Measurements from ENCODE around the gene CCDC142. TPM values are rescaled to one million over a fixed set of nuclear protein-coding genes. Genes with fewer than 3 reads are reported as not detected.

The CCDC142 gene
- total and polyA plus RNA-seq, 9 of the 15 experiments (the other 6 are each of a cell fraction or from before 2014, with no cell fraction given) = 0.55 to 11.7 (median 7.2) TPM

DNA sequence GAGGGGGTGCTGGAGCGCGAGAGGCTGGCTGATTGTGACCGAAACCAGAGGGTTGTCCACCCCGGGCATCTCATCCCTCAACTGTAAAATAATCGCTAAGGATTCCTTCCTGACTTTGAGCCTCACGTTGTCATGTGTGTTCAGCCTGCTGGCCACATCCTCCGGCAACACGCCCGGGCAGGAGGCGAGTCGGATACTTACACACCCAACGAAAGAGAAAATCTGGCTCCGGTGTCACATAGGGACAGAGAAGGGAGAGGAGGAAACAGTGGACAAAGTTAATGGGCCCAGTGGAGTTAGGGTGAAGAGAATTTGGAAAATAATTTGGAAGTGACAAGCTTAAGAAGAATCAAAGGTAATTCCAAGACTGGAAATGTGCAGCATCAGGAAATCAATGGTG lies 33.9 kb upstream of the CCDC142 start (continued):
- TF ChIP-seq PHF20 (IDR thresholded peaks at IDR 0.05; ENCODE audit: partially characterized antibody) (no peak), NFIX (CRISPR knock-in tag; IDR thresholded peaks at IDR 0.05; ENCODE audit: low read depth) (no peak)
- TF ChIP-seq, protein P1, sequence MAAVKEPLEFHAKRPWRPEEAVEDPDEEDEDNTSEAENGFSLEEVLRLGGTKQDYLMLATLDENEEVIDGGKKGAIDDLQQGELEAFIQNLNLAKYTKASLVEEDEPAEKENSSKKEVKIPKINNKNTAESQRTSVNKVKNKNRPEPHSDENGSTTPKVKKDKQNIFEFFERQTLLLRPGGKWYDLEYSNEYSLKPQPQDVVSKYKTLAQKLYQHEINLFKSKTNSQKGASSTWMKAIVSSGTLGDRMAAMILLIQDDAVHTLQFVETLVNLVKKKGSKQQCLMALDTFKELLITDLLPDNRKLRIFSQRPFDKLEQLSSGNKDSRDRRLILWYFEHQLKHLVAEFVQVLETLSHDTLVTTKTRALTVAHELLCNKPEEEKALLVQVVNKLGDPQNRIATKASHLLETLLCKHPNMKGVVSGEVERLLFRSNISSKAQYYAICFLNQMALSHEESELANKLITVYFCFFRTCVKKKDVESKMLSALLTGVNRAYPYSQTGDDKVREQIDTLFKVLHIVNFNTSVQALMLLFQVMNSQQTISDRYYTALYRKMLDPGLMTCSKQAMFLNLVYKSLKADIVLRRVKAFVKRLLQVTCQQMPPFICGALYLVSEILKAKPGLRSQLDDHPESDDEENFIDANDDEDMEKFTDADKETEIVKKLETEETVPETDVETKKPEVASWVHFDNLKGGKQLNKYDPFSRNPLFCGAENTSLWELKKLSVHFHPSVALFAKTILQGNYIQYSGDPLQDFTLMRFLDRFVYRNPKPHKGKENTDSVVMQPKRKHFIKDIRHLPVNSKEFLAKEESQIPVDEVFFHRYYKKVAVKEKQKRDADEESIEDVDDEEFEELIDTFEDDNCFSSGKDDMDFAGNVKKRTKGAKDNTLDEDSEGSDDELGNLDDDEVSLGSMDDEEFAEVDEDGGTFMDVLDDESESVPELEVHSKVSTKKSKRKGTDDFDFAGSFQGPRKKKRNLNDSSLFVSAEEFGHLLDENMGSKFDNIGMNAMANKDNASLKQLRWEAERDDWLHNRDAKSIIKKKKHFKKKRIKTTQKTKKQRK (IDR thresholded peaks at IDR 0.05; ENCODE audit: borderline replicate concordance, low read depth, low read length) = no peak

DNA sequence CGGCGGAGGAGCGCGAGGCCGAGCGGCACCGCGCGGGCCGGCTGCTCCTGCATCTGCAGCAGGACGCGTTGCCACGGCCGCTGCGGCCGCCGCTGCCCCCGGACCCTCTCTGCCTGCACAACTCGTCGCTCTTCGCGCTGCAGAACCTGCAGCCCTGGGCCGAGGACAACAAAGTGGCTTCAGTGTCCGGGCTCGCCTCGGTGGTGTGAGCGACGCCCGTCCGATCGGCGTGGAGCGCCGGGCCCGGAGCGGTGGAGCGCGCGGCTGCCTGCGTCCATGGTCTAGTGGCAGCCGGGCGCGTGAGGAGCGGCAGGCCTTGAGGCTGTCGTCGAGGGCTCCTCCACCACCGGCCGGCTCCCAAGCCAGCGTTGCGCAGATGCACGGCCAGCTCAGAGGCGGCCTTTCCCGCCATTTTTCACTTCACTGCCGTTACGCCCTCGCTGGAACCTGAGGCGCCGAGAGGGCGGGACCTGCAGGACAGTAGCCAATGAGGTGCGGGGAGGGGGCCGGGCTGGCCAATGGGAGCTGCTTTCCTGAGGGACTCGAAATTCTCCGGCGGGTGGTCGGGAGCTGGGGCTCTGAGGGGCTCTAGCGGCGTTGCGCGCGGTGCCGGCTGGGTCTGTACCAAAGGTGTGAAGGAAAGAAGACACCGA lies 33.3 kb upstream of the CCDC142 start:
- intact Hi-C loops (cut with micrococcal nuclease) = no loop called here
- H3K9ac ChIP-seq (ENCODE audit: insufficient read depth in 1 of 2, low read depth in 2 of 2, low read length in 2 of 2) = no peak overlapping the region
- peak in 1 of 4 experiments; percentile 49 for DNase-seq (ENCODE audit: extremely low read depth in 1 of 4, low spot score in 3 of 4)
- H3K4me1 ChIP-seq (replicated peaks in 1 of 2; ENCODE audit: control insufficient read depth in 2 of 2, insufficient read depth in 2 of 2, low read length in 2 of 2) = peaks cover 0 to 19% of the 10 kb centered on the region in 2 experiments; a peak in 3 of 5 replicates
- no peaks in the 10 kb centered on the region for H3K79me2 ChIP-seq (ENCODE audit: control insufficient read depth, insufficient read depth, low read length)
- 86% methylated on average over 44 of the region's 72 CpGs for WGBS (ENCODE audit: insufficient coverage, low coverage, missing lambda C conversion rate)
- no peak for FAIRE-seq
- H3K9me3 ChIP-seq (replicated peaks; ENCODE audit: control insufficient read depth, insufficient read depth, low read depth, low read length) = no peaks in the 10 kb centered on the region
- H3K4me2 ChIP-seq (ENCODE audit: insufficient read depth, low read length) = no peak overlapping the region
- ChIA-PET POLR2A (no interaction called here), CTCF (ENCODE audit: low intra/inter-chr PET ratio) (no interaction called here)
- ATAC-seq = no peak
- H3K27me3 ChIP-seq (ENCODE audit: control insufficient read depth in 2 of 2, insufficient read depth in 2 of 2, low read length in 2 of 2) = no peaks in the 10 kb centered on the region
- no peak overlapping the region for H3K27ac ChIP-seq (ENCODE audit: extremely low read depth, low read depth, low read length)
- no peaks in the 10 kb centered on the region for H3K9me1 ChIP-seq (ENCODE audit: control insufficient read depth, insufficient read depth, low read length)
- H3K36me3 ChIP-seq (ENCODE audit: control insufficient read depth, insufficient read depth, low read length) = no peaks in the 10 kb centered on the region
- BruUV-seq (replicated peaks) = no TSS peak
- no peaks in the 10 kb centered on the region for H4K20me1 ChIP-seq (replicated peaks; ENCODE audit: control insufficient read depth, insufficient read depth, low read length)
- H2AFZ ChIP-seq (ENCODE audit: low read depth, low read length) = no peak overlapping the region
- in situ Hi-C loops (cut with MboI) = no loop called here
- H3K4me3 ChIP-seq = no peak overlapping the region
- no peak for TF ChIP-seq MCM7 (IDR thresholded peaks at IDR 0.05)
- no peak for TF ChIP-seq ZSCAN32 (CRISPR knock-in tag; IDR thresholded peaks at IDR 0.05)
- no peak for TF ChIP-seq FOXA1 (IDR thresholded peaks at IDR 0.05; ENCODE audit: borderline replicate concordance)
- TF ChIP-seq RBM17 (IDR thresholded peaks at IDR 0.05; ENCODE audit: borderline replicate concordance, low read depth, low read length) = no peak
- TF ChIP-seq CBFA2T2 (conservative IDR thresholded peaks at IDR 0.05) = no peak
- no peak for TF ChIP-seq NR4A1 (CRISPR knock-in tag; IDR thresholded peaks at IDR 0.05)
- no peak for TF ChIP-seq NR4A1 (tag; IDR thresholded peaks at IDR 0.05)
- no peak for TF ChIP-seq LEF1 (IDR thresholded peaks at IDR 0.05)
- no peak for TF ChIP-seq MYNN (IDR thresholded peaks at IDR 0.05)
- TF ChIP-seq MYNN (CRISPR knock-in tag; IDR thresholded peaks at IDR 0.05) = no peak
- TF ChIP-seq, protein P2, sequence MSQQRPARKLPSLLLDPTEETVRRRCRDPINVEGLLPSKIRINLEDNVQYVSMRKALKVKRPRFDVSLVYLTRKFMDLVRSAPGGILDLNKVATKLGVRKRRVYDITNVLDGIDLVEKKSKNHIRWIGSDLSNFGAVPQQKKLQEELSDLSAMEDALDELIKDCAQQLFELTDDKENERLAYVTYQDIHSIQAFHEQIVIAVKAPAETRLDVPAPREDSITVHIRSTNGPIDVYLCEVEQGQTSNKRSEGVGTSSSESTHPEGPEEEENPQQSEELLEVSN (IDR thresholded peaks at IDR 0.05; ENCODE audit: borderline replicate concordance in 1 of 2, extremely low read depth in 1 of 2, insufficient read depth in 1 of 2, insufficient read length in 1 of 2, low read depth in 1 of 2, low read length in 1 of 2, poor library complexity in 1 of 2, severe bottlenecking in 1 of 2) = peak in 1 of 2 experiments; percentile 36

Data from K562 (cell line).